Muscle layer of duodenum (tissue), 2 donors: ENCODE measurements around the gene NDOR1.
A peak's percentile ranks its signal among the peaks of the same experiment; 100 is the strongest.

Experiments
- H3K27ac ChIP-seq: one replicate; pipeline ENCODE4 v1.7.0; 2013; ENCODE audit warnings: mild to moderate bottlenecking, low read length
- H3K27me3 ChIP-seq: one replicate; pipeline ENCODE4 v1.7.0; 2013; ENCODE audit warnings: low read depth, mild to moderate bottlenecking, control low read depth, low read length
- H3K36me3 ChIP-seq, 2 donors: one replicate each; pipeline ENCODE4 v1.7.0; 2013; ENCODE audit warnings: low read length in 2 of 2, control low read depth in 1 of 2, mild to moderate bottlenecking in 1 of 2; ENCODE audit not compliant: insufficient read depth in 2 of 2, control insufficient read depth in 1 of 2
- H3K4me1 ChIP-seq, 2 donors: one replicate each; pipeline ENCODE4 v1.7.0; 2013; ENCODE audit warnings: low read length in 2 of 2, mild to moderate bottlenecking in 2 of 2, control low read depth in 1 of 2, moderate library complexity in 1 of 2; ENCODE audit not compliant: insufficient read depth in 2 of 2, control insufficient read depth in 1 of 2
- H3K4me3 ChIP-seq, 2 donors: one replicate each; pipeline ENCODE4 v1.7.0; 2013; ENCODE audit warnings: low read length in 2 of 2, low read depth in 1 of 2, mild to moderate bottlenecking in 1 of 2
- H3K9me3 ChIP-seq, 2 donors: one replicate each; pipeline ENCODE4 v1.7.0; 2013; ENCODE audit warnings: low read length in 2 of 2, control low read depth in 1 of 2, mild to moderate bottlenecking in 1 of 2; ENCODE audit not compliant: control insufficient read depth in 1 of 2
- donor health status: healthy.

NDOR1 gene

GRCh38 chr9:137247135-137247915 lies 41.8 kb downstream of the NDOR1 start:
- H3K27ac ChIP-seq, result no peak overlapping the region
- H3K4me1 ChIP-seq, result peaks cover 0 to 17% of the 10 kb centered on the region in 2 donors
- peaks cover 0 to 10% of the 10 kb centered on the region in 2 donors for H3K36me3 ChIP-seq
- no peak overlapping the region for H3K4me3 ChIP-seq
- H3K9me3 ChIP-seq, result no peaks in the 10 kb centered on the region
- no peaks in the 10 kb centered on the region for H3K27me3 ChIP-seq

- H3K27ac ChIP-seq, result no peak overlapping the region
These were observed 42.3 kb downstream of the NDOR1 start for GRCh38 chr9:137247916-137248175.

DNA sequence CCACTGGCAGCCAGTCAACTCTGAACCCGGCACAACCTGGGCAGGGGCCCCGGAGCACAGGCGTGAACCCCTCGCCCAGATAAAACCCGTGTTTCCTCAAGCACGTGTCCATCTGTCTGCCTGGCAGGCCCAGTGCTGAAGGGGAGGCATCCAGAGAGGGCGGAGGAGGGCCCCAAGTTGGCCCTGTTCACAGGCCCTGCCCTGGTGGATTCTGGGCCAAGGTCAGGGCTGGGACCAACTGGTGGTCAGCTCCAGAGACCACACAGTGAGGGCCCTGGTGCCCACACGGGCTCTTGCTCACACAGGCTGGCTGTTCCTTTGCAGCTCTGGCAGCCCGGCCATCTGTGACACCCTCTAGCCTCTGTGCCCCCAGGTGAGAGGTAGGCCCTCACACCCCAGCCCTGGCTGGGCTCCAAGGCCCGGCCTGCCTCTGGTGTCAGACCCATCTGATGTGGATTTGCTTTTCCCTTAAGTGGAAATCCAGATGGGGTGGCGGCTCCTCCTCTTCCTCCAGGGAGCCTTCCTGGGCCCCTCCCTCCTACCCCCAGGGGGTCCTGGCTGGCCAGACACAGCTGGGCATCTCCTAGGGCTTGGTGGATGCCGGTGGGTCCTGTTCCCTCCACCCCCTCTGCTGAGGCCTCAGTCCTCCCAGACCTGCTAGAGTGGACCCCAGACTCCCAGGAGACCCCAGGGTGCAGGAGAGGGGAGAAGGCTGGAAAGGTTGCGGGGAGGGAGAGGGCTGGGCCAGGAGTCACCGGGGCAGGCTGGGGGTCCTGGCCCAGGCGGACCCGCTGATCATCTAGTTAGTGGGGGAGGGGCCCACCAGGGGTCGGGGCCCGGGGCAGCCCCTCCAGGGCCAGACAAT lies 45.1 kb downstream of the NDOR1 start:
- no peaks in the 10 kb centered on the region for H3K27me3 ChIP-seq
- peaks cover 0 to 8% of the 10 kb centered on the region in 2 donors for H3K4me1 ChIP-seq
- no peaks in the 10 kb centered on the region for H3K36me3 ChIP-seq
- no peak overlapping the region for H3K4me3 ChIP-seq
- H3K9me3 ChIP-seq, result no peaks in the 10 kb centered on the region
- no peak overlapping the region for H3K27ac ChIP-seq

More at GRCh38 chr9:137247916-137248175, 42.3 kb downstream of the NDOR1 start:
- Histone ChIP-seq H3K4me3 (no peak overlapping the region), H3K4me1 (peaks cover 0 to 12% of the 10 kb centered on the region in 2 donors), H3K36me3 (peaks cover 0 to 8% of the 10 kb centered on the region in 2 donors), H3K9me3 (no peaks in the 10 kb centered on the region), H3K27me3 (no peaks in the 10 kb centered on the region)

DNA sequence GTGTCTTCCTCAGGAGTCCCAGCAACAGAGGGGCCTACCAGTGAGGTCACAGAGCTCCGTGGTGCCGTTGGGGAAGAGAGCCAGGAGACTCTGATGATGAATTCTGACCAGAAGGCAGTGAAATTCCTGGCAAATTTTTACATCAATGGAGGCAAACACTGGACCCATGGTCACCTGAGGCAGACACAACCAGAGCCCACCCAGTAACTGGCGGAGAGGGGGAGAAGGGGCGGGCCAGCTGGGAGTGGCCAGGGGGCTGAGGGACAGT lies 45.6 kb downstream of the NDOR1 start, which contains the start of gene STPG3:
Gene STPG3 (plus strand): TSS at position 93 of the 268 bp plus-strand sequence. CDS start 1 bp downstream, at position 94.
- Histone ChIP-seq H3K9me3 (no peaks in the 10 kb centered on the region), H3K27ac (no peak within 1 kb of the TSS), H3K36me3 (no peaks in the 10 kb centered on the region), H3K27me3 (no peaks in the 10 kb centered on the region), H3K4me1 (peaks cover 2 to 13% of the 10 kb centered on the region in 2 donors), H3K4me3 (no peak within 1 kb of the TSS)

DNA sequence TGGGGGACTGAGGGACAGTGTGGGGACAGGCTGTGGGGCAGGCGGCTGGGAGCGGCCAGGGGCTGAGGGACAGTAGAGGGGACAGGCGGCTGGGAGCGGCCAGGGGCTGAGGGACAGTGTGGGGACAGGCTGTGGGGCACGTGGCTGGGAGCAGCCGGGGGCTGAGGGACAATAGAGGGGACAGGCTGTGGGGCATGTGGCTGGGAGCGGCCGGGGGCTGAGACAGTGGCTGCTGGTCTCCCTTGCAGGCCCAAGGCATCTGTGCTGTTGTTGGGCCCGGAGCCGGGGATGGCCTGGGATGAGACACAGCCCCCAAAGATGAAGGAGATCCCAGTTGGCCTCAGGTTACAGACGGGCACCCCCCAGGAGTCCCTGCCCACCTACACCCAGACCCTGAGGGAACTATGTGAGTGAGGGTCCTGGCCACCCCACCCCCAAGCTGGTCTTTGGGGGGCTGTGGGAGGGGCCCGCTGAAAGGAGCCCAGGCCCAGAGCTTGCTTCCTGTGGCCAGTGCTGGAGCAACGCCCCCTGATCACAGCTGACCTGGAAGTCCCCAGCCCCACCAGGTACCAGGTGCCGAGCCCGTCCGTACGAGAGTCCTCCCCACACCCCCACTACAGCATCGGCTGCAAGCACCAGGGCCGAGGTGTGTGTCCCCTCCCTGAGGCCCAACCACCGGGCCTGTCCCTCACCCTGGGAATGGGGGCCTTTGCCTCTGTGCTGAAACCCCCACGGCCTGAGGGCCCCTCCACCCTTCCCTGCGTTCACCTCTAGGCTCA lies 46.2 kb downstream of the NDOR1 start:
- Histone ChIP-seq H3K9me3 (no peaks in the 10 kb centered on the region), H3K4me1 (peaks cover 7 to 19% of the 10 kb centered on the region in 2 donors), H3K27ac (no peak overlapping the region), H3K4me3 (no peak overlapping the region), H3K27me3 (no peaks in the 10 kb centered on the region), H3K36me3 (peaks cover 2 to 5% of the 10 kb centered on the region in 2 donors)

DNA sequence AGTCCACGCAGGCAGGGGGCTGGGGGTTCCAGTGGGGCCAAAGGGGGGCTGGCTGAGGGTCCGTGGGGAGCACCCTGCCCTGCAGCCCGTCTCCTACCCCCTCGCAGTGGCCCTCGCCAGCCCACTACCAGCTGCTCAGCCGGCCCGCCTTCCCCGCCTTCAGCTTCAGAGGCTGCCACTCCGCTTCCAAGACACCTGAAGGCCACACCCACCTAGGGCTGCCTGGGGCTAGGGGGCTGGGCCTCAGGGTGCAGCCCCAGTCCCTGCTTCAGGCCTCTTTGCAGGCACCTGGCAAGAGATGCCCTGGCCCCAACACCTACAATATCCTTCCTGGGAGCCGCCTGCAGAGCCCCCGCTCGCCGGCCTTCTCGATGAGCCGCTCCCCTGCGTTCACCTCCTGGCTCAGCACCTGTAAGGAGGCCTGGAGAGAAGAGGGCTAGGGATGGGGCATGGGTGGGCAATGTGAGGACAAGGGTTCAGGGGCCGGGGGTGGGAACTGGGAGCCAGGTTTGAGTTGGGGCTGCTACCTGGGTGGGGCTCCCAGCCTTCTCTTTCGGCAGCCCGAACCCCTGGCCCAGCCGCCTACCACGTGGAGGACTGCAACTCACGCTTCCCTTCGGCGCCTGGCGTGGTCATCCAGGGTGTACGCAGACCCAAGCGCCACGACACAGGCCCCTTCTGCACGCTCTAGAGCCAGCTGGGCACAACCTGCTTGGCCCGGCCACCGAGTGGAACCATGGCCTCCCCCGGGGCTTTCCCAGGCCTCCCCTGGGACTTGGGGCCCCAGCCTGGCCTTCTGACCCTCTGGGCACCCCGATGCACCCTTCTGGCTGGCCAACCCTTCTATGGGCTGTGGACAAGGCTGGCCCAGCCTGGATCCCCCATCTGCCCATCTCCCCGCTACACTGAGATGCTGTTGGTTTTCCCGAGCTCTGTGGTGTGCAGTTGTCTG lies 47.3 kb downstream of the NDOR1 start:
- Histone ChIP-seq H3K27ac (no peak overlapping the region), H3K4me3 (no peak overlapping the region), H3K4me1 (peaks cover 9 to 23% of the 10 kb centered on the region in 2 donors), H3K9me3 (no peaks in the 10 kb centered on the region), H3K36me3 (peaks cover 5 to 9% of the 10 kb centered on the region in 2 donors), H3K27me3 (no peaks in the 10 kb centered on the region)

DNA sequence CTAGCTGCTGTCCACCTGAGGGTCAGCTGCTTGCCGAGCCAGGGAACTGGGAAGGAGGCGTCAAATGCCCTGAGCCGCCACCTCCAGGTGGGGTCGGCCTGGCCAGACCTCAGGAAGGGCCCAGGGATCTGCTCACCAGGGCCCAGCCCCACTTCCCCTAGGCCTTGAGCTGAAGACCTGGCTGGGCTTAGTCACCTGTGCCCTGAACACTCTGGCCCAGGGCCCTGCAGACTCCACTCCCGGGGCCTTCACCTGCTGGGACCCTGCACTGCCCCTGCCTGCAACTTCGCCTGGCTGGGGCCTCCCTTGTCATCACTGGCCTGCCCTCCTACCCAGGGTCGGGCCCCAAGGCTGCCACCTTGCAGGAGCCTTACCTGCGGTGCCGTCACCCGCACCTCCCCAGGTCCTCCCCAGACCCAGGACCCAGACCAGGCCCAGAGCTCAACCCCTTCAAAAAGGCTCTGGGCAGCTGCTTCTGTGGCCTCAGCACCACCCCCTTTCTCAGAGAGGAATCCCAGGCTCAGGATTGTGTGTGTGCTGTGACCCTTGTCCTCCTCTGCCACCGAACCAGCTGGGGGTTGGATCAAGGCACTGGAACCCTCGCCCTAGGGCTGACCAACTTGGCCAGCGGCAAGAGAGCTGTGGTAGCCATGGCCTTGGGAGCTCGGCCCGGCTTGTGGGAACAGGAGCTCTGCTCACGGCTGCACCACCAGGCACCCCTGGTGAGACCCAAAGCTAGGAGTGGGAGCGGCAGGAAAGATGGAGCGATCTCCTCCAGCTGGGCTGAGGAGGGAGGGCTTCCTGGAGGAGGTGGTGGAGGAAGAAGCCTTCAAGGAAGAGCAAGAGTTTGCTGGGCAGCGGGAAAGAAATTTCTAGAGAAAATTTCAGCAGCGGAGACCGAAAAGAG lies 48.5 kb downstream of the NDOR1 start:
- peak overlapping the region; percentile 23 for H3K27ac ChIP-seq
- no peaks in the 10 kb centered on the region for H3K27me3 ChIP-seq
- peak overlapping the region; percentile 60 to 99 for H3K4me3 ChIP-seq

DNA sequence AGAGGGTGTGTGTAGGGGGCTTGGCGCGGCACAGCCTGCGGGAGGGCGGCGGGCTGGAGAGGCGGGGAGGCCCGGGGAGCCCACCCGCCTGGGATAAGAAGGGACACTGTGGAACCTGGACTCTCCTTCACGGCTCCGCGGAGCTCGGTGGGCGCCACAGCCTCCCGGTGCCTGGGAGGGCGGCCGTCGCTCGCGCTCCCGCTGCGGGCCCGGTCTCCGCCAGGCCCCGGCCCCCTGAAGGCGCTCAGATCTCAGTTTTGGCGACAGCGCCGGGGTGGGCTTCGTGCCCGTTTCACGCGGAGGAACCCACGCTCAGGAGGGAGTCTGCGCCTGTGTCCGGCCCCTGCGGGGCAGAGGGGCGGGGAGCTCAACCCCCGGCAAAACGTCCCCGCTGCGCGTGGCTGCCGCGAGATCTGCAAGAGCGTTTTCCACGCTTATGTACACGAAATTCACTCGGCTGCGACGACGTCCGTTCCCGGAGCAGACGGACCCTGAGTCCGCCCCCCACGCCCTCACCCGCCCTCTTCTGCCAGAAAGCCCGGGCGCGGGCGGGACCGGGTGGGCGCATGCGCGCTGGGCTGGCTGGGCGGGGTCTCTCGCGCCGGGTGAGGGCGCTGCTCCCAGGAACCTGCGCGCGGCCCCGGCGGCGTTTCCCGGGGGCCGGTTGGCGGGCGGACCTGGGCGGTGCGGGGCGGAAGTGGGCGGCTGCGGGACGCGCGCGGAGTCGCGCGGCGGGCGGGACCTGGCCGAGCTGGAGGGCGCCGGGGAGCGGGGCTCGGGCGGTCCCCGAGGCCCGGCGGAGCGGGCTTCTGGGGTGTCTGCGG lies 49.3 kb downstream of the NDOR1 start, which contains the start of gene NELFB:
Gene NELFB (plus strand): TSS at position 704 of the 824 bp plus-strand sequence.
- no peaks in the 10 kb centered on the region for H3K9me3 ChIP-seq
- peak within 1 kb of the TSS; percentile 23 for H3K27ac ChIP-seq
- H3K27me3 ChIP-seq, result no peaks in the 10 kb centered on the region
- H3K4me3 ChIP-seq, result peak within 1 kb of the TSS; percentile 81 to 99
- peaks cover 11 to 19% of the 10 kb centered on the region in 2 donors for H3K36me3 ChIP-seq
- peaks cover 9 to 23% of the 10 kb centered on the region in 2 donors for H3K4me1 ChIP-seq

More for the DNA sequence above, 48.5 kb downstream of the NDOR1 start:
- H3K36me3 ChIP-seq, result peaks cover 10 to 15% of the 10 kb centered on the region in 2 donors
- peaks cover 9 to 23% of the 10 kb centered on the region in 2 donors for H3K4me1 ChIP-seq
- no peaks in the 10 kb centered on the region for H3K9me3 ChIP-seq

- no peaks in the 10 kb centered on the region for H3K27me3 ChIP-seq
- peaks cover 9 to 23% of the 10 kb centered on the region in 2 donors for H3K4me1 ChIP-seq
- H3K4me3 ChIP-seq, result peak overlapping the region; percentile 81 to 99
- peak overlapping the region; percentile 16 for H3K27ac ChIP-seq
- no peaks in the 10 kb centered on the region for H3K9me3 ChIP-seq
- peaks cover 11 to 19% of the 10 kb centered on the region in 2 donors for H3K36me3 ChIP-seq
These were observed 50.1 kb downstream of the NDOR1 start for GRCh38 chr9:137255448-137256114.
